Measurements from ENCODE around the gene GRWD1.
A peak's percentile ranks its signal among the peaks of the same experiment; 100 is the strongest.

The GRWD1 gene

DNA sequence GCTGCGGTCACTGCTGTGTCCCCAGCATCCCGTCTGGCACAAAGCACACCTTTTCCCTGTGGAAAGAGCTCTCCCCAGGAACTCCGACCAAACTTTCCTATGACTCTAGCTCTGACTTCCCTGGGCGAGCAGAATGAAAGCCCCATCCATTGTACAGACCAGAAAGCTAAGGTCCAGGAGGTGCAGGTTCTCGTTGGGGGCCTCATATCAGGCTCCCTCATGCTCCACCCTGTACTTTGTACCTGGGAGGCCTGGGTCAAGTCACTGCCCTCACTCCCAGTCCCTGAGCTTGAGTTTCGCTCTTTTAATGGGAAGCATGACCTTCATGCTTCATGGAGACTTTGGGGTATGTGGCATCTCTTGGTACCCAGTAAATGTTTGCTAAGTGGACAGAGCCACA is 41.8 kb downstream of the GRWD1 start:
- TF ChIP-seq, protein P1, sequence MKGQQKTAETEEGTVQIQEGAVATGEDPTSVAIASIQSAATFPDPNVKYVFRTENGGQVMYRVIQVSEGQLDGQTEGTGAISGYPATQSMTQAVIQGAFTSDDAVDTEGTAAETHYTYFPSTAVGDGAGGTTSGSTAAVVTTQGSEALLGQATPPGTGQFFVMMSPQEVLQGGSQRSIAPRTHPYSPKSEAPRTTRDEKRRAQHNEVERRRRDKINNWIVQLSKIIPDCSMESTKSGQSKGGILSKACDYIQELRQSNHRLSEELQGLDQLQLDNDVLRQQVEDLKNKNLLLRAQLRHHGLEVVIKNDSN (IDR thresholded peaks at IDR 0.05), result no peak
- no peak for TF ChIP-seq EP300 (IDR thresholded peaks at IDR 0.05; ENCODE audit: borderline replicate concordance)
- TF ChIP-seq EGR1 (IDR thresholded peaks at IDR 0.05), result no peak
- no peak for TF ChIP-seq CEBPB (IDR thresholded peaks at IDR 0.05)
- TF ChIP-seq TAF1 (IDR thresholded peaks at IDR 0.05; ENCODE audit: low read depth), result no peak
- TF ChIP-seq RAD21 (IDR thresholded peaks at IDR 0.05; ENCODE audit: low read depth), result no peak
- no peak for TF ChIP-seq ZBTB7A (IDR thresholded peaks at IDR 0.05; ENCODE audit: low read depth)
- TF ChIP-seq, protein P2, sequence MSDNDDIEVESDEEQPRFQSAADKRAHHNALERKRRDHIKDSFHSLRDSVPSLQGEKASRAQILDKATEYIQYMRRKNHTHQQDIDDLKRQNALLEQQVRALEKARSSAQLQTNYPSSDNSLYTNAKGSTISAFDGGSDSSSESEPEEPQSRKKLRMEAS (IDR thresholded peaks at IDR 0.05), result no peak
- no peak for TF ChIP-seq TCF12 (IDR thresholded peaks at IDR 0.05; ENCODE audit: low read depth)
- TF ChIP-seq FOXM1 (IDR thresholded peaks at IDR 0.05; ENCODE audit: borderline replicate concordance, low read depth), result no peak

DNA sequence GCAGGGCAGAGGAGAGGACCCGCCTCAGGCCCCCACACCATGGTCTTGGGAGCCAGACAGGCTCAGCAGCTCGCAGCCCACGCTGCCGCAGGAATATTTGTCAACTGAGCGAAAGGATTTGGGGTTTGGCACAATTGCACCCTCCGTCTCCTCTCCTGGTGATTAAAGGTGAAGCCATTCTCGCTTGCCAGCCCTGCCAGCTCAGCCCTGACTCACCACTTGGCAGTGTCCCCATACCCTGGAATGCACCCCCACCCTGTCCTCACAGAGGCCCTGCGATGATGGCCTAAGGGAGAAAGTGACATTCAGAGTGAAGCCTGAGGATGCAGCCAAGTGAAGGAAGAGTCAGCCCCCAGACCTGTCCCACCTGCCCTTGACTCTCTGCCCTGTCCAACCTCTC is 42.2 kb downstream of the GRWD1 start:
- TF ChIP-seq YY1 (IDR thresholded peaks at IDR 0.05; ENCODE audit: low read depth) (no peak), CREB1 (IDR thresholded peaks at IDR 0.05; ENCODE audit: low read depth) (no peak), TCF12 (IDR thresholded peaks at IDR 0.05; ENCODE audit: low read depth) (peak; percentile 59; the same call in 1 of the 2 replicates), EP300 (IDR thresholded peaks at IDR 0.05; ENCODE audit: borderline replicate concordance) (peak; percentile 56; the same call in 1 of the 2 replicates), CEBPB (IDR thresholded peaks at IDR 0.05) (no peak), RAD21 (IDR thresholded peaks at IDR 0.05; ENCODE audit: low read depth) (no peak), NFIC (IDR thresholded peaks at IDR 0.05) (peak; percentile 96), TEAD4 (IDR thresholded peaks at IDR 0.05) (peak; percentile 94), ZBTB7A (IDR thresholded peaks at IDR 0.05; ENCODE audit: low read depth) (0 out of 2 replicates have a peak, but pooled peaks have one; percentile 30)
- TF ChIP-seq, protein P2 (IDR thresholded peaks at IDR 0.05), result no peak

DNA sequence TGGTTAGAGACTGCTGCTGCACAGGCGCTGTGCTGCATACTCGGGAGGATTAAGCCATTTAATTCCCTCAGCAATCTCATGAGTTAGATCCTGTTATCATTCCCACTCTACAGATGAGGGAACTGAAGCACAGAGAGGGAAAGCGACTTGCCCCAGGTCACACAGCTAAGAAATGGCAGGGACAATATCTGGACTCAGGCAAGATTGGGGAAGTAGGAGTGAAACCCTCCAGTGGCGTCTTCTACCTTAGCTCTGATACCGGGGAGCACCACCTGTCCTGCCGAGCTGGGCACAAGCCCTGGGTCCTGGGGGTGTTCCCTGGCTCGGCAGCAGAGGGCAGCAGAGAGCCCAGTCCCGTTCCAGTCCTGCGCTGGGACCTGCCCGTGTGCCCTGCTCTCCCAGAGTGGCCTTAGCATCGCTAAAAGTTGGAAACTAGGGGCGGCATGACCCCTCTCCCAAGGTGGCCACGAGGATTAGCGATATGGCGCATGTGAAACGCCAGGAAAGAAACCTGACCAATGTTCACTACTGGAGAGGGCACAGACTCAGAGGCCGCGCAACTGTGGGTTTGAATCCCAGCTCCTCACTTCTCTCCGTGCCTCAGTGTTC is 43.9 kb downstream of the GRWD1 start:
- TF ChIP-seq EP300 (IDR thresholded peaks at IDR 0.05; ENCODE audit: borderline replicate concordance), result no peak
- TF ChIP-seq YY1 (IDR thresholded peaks at IDR 0.05; ENCODE audit: low read depth), result no peak
- peak; percentile 71 for TF ChIP-seq RAD21 (IDR thresholded peaks at IDR 0.05; ENCODE audit: low read depth)

DNA sequence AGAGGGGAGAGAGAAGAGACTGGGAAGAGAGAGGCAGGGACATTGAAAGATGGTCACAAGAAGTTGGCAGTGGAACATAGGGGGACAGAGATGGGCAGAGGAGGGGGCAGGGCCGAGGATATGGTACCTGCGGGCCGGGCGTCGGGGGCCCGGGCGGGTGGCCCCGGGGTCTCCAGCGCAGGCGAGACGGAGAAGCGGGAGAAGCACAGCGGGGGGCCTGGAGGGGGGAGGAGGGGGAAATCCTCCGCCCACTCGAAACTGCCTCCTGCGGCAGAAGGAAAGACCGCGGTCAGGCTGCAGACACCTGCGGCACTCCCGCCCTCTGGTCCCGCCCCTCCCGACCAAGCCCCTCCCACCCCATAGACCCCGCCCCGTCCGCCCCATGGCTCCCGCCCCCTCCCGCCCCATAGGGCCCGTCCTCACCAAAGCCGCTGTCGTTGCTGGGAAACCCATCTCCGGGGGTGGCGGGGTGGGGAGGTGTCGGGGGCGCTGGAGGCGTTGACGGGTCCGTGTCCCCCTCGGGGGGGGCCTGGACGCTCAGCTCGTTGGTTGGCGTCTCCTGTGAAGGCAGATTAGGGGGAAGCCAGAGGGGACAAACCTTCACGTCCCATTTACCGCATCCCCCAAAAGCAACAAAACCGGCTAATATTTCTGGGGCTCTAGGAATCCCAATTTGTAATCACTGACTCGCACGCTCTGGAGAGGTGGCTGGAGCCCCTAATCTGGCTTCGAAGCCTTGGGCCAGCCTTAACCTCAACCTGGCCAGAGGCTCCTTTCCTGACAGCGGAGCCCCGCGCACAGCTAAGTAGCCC is 45.4 kb downstream of the GRWD1 start:
- peak; percentile 88 for TF ChIP-seq EGR1 (IDR thresholded peaks at IDR 0.05)
- TF ChIP-seq RAD21 (IDR thresholded peaks at IDR 0.05; ENCODE audit: low read depth), result no peak
- TF ChIP-seq CREB1 (IDR thresholded peaks at IDR 0.05; ENCODE audit: low read depth), result no peak
- no peak for TF ChIP-seq NFIC (IDR thresholded peaks at IDR 0.05)
- TF ChIP-seq TAF1 (IDR thresholded peaks at IDR 0.05; ENCODE audit: low read depth), result no peak
- no peak for TF ChIP-seq CEBPB (IDR thresholded peaks at IDR 0.05)
- TF ChIP-seq, protein P2 (IDR thresholded peaks at IDR 0.05), result no peak
- peak; percentile 28; the same call in 1 of the 2 replicates for TF ChIP-seq TCF12 (IDR thresholded peaks at IDR 0.05; ENCODE audit: low read depth)
- TF ChIP-seq, protein P1 (IDR thresholded peaks at IDR 0.05), result no peak
- no peak; the same call in 1 of the 2 replicates for TF ChIP-seq EP300 (IDR thresholded peaks at IDR 0.05; ENCODE audit: borderline replicate concordance)
- TF ChIP-seq YY1 (IDR thresholded peaks at IDR 0.05; ENCODE audit: low read depth), result no peak
- TF ChIP-seq TEAD4 (IDR thresholded peaks at IDR 0.05), result no peak
- TF ChIP-seq, protein P3, sequence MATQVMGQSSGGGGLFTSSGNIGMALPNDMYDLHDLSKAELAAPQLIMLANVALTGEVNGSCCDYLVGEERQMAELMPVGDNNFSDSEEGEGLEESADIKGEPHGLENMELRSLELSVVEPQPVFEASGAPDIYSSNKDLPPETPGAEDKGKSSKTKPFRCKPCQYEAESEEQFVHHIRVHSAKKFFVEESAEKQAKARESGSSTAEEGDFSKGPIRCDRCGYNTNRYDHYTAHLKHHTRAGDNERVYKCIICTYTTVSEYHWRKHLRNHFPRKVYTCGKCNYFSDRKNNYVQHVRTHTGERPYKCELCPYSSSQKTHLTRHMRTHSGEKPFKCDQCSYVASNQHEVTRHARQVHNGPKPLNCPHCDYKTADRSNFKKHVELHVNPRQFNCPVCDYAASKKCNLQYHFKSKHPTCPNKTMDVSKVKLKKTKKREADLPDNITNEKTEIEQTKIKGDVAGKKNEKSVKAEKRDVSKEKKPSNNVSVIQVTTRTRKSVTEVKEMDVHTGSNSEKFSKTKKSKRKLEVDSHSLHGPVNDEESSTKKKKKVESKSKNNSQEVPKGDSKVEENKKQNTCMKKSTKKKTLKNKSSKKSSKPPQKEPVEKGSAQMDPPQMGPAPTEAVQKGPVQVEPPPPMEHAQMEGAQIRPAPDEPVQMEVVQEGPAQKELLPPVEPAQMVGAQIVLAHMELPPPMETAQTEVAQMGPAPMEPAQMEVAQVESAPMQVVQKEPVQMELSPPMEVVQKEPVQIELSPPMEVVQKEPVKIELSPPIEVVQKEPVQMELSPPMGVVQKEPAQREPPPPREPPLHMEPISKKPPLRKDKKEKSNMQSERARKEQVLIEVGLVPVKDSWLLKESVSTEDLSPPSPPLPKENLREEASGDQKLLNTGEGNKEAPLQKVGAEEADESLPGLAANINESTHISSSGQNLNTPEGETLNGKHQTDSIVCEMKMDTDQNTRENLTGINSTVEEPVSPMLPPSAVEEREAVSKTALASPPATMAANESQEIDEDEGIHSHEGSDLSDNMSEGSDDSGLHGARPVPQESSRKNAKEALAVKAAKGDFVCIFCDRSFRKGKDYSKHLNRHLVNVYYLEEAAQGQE (IDR thresholded peaks at IDR 0.05; ENCODE audit: low read depth), result no peak
- peak; percentile 92 for TF ChIP-seq ZBTB7A (IDR thresholded peaks at IDR 0.05; ENCODE audit: low read depth)
- no peak for TF ChIP-seq FOXM1 (IDR thresholded peaks at IDR 0.05; ENCODE audit: borderline replicate concordance, low read depth)

DNA sequence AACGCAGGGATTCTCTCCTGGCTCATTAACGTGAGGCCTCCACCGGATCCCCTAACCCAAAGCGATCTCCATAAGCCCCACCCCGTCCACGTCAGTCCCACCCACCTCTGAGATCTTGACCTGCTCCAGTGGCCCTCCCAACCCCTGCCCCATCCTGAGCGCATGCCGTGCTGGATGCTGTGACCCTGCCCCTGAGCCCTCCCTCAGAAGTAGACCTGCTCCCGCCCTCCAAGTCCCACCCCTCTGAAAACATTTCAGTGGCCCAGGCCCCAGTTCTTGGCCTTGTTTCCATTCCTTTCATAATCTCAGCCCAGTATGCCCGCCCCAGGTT is 46.0 kb downstream of the GRWD1 start:
- no peak for TF ChIP-seq RAD21 (IDR thresholded peaks at IDR 0.05; ENCODE audit: low read depth)
- TF ChIP-seq, protein P1 (IDR thresholded peaks at IDR 0.05), result no peak
- TF ChIP-seq CEBPB (IDR thresholded peaks at IDR 0.05), result no peak
- TF ChIP-seq, protein P3 (IDR thresholded peaks at IDR 0.05; ENCODE audit: low read depth), result no peak
- no peak for TF ChIP-seq TCF12 (IDR thresholded peaks at IDR 0.05; ENCODE audit: low read depth)
- TF ChIP-seq TAF1 (IDR thresholded peaks at IDR 0.05; ENCODE audit: low read depth), result no peak
- TF ChIP-seq ZBTB7A (IDR thresholded peaks at IDR 0.05; ENCODE audit: low read depth), result no peak
- TF ChIP-seq CREB1 (IDR thresholded peaks at IDR 0.05; ENCODE audit: low read depth), result no peak
- no peak for TF ChIP-seq NFIC (IDR thresholded peaks at IDR 0.05)
- TF ChIP-seq EGR1 (IDR thresholded peaks at IDR 0.05), result no peak
- TF ChIP-seq, protein P2 (IDR thresholded peaks at IDR 0.05), result no peak
- TF ChIP-seq TEAD4 (IDR thresholded peaks at IDR 0.05), result no peak
- TF ChIP-seq YY1 (IDR thresholded peaks at IDR 0.05; ENCODE audit: low read depth), result no peak
- TF ChIP-seq EP300 (IDR thresholded peaks at IDR 0.05; ENCODE audit: borderline replicate concordance), result no peak
- no peak for TF ChIP-seq FOXM1 (IDR thresholded peaks at IDR 0.05; ENCODE audit: borderline replicate concordance, low read depth)

Measured in Ishikawa (cell line).